GM21717 (cell line): ENCODE measurements around the gene CHMP1B.

Experiments used
- ATAC-seq: cut with Tn5 transposase; IDR thresholded peaks from one replicate; pipeline ENCODE4 v1.9.1; 2021; ENCODE audit warnings: mild to moderate bottlenecking, moderate library complexity; ENCODE audit not compliant: unreplicated experiment

The CHMP1B gene

DNA sequence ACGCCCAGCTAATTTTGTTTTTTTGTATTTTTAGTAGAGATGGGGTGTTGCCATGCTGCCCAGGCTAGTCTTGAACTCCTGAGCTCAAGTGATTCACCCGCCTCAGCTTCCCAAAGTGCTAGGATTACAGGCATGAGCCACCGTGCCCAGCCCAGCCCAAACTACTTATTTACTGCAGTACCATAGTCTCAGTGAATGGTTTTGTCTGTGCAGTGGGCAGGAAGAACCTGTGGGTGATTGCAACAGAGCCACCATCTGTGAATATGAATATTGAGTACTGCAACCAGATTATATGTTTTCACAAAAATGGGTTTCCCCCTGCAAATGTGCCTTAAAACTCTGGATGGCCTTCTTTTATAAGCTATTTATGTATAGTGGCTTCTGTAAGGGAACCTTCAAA, 47.9 kb downstream of the CHMP1B start:
- no peak for ATAC-seq

DNA sequence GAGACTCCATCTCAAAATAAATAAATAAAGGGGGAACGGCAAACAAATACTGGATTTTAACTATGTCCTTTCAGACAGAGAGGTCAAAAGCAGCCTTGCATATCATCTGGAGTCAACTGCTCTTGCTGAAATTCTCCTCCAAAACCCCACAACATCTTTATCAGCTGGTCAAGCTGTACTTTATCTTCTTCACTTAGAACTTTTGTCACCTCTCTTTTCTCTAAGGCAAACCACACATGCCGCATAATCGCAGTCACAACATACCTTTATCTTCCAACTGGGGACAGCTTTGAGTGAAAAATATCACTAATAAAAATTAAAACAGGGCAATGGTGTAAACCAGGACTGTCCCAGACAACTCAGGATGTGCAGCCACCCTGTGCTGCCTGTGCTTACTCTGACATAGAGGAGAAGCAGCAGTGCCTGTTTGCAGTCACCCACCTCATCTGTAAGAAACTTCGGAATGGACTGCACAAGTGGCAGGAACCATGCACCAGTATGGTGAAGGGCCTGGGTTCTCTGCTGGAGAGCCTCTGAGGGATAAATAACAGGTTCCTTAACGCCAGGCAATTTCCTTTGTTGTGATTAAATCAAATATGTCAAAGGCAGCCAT, 50.7 kb downstream of the CHMP1B start:
- ATAC-seq = no peak

DNA sequence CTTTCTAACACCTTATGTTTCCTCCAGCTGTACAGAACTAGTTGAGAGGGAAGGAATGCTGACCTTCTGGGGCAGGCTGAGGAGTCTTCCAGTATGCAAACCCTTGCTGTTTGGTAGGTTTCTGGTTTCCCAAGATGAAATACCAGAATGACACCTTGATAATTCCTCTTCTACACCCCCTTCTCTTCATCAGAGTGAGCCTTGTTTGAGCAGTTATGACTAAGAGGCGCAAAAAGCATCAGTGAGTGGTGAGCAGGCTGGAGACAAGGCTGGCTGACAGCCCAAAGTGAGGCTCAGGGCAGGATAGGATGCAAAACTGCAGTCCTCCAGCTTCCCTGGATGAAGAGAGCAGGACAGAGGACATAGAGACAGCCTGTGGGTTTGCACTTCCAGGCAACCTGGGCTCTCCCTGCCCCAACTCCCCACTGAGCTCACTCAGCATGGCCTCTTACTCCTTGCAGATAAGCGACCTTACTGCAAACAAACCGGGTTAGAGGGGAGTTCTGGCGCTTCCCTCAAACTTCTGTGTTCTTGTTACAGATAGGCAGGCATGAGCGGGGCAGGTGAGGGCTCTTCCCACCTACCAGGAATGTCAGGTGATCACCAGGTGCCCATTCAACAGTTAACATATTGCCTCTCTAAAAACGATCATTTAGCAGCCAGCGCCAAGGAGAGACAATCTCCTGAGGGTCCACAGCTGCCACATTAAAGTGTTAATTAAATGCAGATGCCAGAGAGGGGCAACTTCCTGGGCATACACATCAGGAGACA, 51.5 kb downstream of the CHMP1B start:
- no peak for ATAC-seq
